CD4-positive, alpha-beta memory T cell (primary cell): ENCODE results near the gene STYXL1. TPM values are rescaled to one million over a fixed set of nuclear protein-coding genes. Genes with fewer than 3 reads are reported as not detected.

Experiments used
- CTCF ChIA-PET: fragments of 350-600 bp; sonication (Branson Sonifier 250); formaldehyde crosslinking; loops from one replicate; lab custom pipeline; 2021; ENCODE audit warnings: inconsistent platforms; ENCODE audit not compliant: partially characterized antibody; lab: Charles Lee
- POLR2A ChIA-PET: fragments of 350-600 bp; sonication (Branson Sonifier 250); formaldehyde crosslinking; loops from one replicate; lab custom pipeline; 2021; ENCODE audit not compliant: partially characterized antibody; lab: Charles Lee
- DNase-seq, 5 donors: peaks; one replicate each; pipeline versions ENCODE4 v3.0.0 to v3.0.0-alpha.2; 2020 to 2022; ENCODE audit warnings: mixed read lengths in 1 of 5
- H3K27ac ChIP-seq: one replicate; pipeline ENCODE4 v1.7.0; 2013; ENCODE audit warnings: low read depth, low read length
- H3K27me3 ChIP-seq: 2 replicates; pipeline ENCODE4 v1.7.0; 2013; ENCODE audit warnings: mild to moderate bottlenecking, low read length, moderate library complexity; ENCODE audit not compliant: insufficient read depth
- H3K36me3 ChIP-seq: 2 replicates; pipeline ENCODE4 v1.7.0; 2013; ENCODE audit warnings: mild to moderate bottlenecking, low read length, moderate library complexity; ENCODE audit not compliant: insufficient read depth
- H3K4me1 ChIP-seq: 2 replicates; pipeline ENCODE4 v1.7.0; 2013; ENCODE audit warnings: mild to moderate bottlenecking, low read length, moderate library complexity; ENCODE audit not compliant: insufficient read depth
- H3K4me3 ChIP-seq, 2 donors: one replicate each; pipeline ENCODE4 v1.7.0; 2013; ENCODE audit warnings: low read length in 2 of 2, mild to moderate bottlenecking in 1 of 2
- H3K9me3 ChIP-seq, 2 donors: one replicate each; pipeline ENCODE4 v1.7.0; 2013; ENCODE audit warnings: low read length in 2 of 2, control low read depth in 1 of 2; ENCODE audit not compliant: control insufficient read depth in 1 of 2
- H3K27ac Mint-ChIP-seq, 7 donors: one replicate each; pipeline ENCODE4 v1.8.0; 2020 to 2021; ENCODE audit warnings: mixed read lengths in 7 of 7, mild to moderate bottlenecking in 6 of 7, inconsistent platforms in 3 of 7, moderate library complexity in 3 of 7
- H3K27me3 Mint-ChIP-seq, 2 donors: one replicate each; pipeline ENCODE4 v1.8.0; 2020 to 2021; ENCODE audit warnings: mixed read lengths in 2 of 2
- H3K36me3 Mint-ChIP-seq, 2 donors: one replicate each; pipeline ENCODE4 v1.8.0; 2020 to 2021; ENCODE audit warnings: mixed read lengths in 2 of 2, inconsistent platforms in 1 of 2, mild to moderate bottlenecking in 1 of 2
- H3K4me1 Mint-ChIP-seq, 4 donors: one replicate each; pipeline ENCODE4 v1.8.0; 2020 to 2021; ENCODE audit warnings: mixed read lengths in 4 of 4, mild to moderate bottlenecking in 1 of 4
- H3K4me3 Mint-ChIP-seq, 8 donors: one replicate each; pipeline ENCODE4 v1.8.0; 2020 to 2021; ENCODE audit warnings: mixed read lengths in 8 of 8, mild to moderate bottlenecking in 7 of 8, moderate library complexity in 6 of 8, inconsistent platforms in 3 of 8
- H3K9me3 Mint-ChIP-seq, 8 donors: one replicate each; pipeline ENCODE4 v1.8.0; 2020 to 2021; ENCODE audit warnings: mixed read lengths in 8 of 8, mild to moderate bottlenecking in 5 of 8, inconsistent platforms in 3 of 8, moderate library complexity in 1 of 8
- intact Hi-C: fragments of 100-400 bp; cut with micrococcal nuclease; formaldehyde crosslinking; loops from one replicate; pipeline ENCODE4 v1.15.1; 2023
- polyA plus RNA-seq, 2 donors: library from polyadenylated mRNA; unstranded; fragments of 300-500 nt; fragmentation: Illumina TruSeq; gene quantifications; one replicate each; pipeline ENCODE4 v1.2.3, GENCODE V29; 2021
- total RNA-seq, 2 experiments: library from RNA; stranded (reverse); gene quantifications; one replicate each; pipeline ENCODE4 v1.2.3, GENCODE V29; 2021

STYXL1 gene
- total and polyA plus RNA-seq, 4 experiments from 2014 or later = 18.9 to 71.0 (median 33.7) TPM

DNA sequence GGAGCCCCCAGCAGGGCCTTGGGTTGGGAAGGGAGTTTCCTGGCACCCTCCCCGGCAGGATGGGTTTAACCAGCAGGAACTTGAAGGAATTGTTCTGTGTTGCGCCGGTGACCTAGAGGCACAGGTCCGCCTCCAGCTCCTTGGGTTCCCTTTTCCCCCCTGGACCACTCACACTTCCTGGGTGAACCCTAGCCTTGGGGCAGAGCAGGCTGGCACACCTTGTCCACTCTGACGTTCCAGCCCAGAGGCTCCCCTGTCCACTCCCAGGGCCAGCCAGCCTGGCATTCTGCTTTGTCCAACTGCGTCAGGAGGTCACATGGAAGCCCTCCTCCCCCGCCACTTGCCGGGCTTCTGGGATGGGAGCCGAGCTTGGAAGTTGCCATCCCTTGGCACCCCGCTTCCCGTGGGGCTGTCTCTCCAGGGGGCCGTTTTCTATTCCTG, 79.2 kb downstream of the STYXL1 start:
- Mint-ChIP-seq H3K4me1 (no peaks in the 10 kb centered on the region), H3K36me3 (peaks cover 7 to 18% of the 10 kb centered on the region in 2 donors), H3K4me3 (no peak overlapping the region), H3K27ac (peak overlapping the region in 1 of 7 donors; percentile 23), H3K27me3 (no peaks in the 10 kb centered on the region), H3K9me3 (no peaks in the 10 kb centered on the region)
- no peak overlapping the region for H3K4me3 ChIP-seq
- POLR2A ChIA-PET = no interaction called here
- H3K27ac ChIP-seq = no peak overlapping the region
- no peak for DNase-seq
- no peaks in the 10 kb centered on the region for H3K4me1 ChIP-seq
- intact Hi-C loops = no loop called here
- H3K9me3 ChIP-seq = no peaks in the 10 kb centered on the region
- no peaks in the 10 kb centered on the region for H3K36me3 ChIP-seq
- CTCF ChIA-PET = interaction anchor here (0.9 kb wide), 1 partner anchor 52 kb away, joined by 3 read pairs; no protein-coding TSS in a partner anchor
- H3K27me3 ChIP-seq = no peaks in the 10 kb centered on the region

DNA sequence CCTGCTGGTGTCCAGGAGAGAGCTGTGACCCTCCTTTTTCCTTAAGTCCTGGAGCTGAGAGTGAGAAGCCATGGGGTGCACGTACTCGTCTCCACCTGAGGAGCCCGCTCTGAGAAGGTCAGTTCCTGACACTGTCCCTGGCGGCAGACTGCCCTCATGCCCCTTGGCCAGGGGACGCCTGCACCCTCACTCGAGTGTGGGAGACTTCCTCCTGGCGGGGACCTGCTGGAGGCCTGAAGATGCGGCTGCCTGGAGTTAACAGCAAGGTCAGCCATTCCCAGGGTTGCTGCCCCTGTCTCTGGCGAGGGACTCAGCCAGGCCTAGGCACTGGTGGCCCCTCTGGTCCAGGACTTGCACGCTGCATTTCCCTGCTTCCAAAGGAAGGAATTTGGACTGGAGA, 79.8 kb downstream of the STYXL1 start:
- ChIA-PET POLR2A (no interaction called here), CTCF (interaction anchor here (0.9 kb wide), 1 partner anchor 52 kb away, joined by 3 read pairs; no protein-coding TSS in a partner anchor)
- intact Hi-C loops = no loop called here
- no peak overlapping the region for H3K27ac Mint-ChIP-seq
- H3K36me3 Mint-ChIP-seq = peaks cover 7 to 20% of the 10 kb centered on the region in 2 donors
- H3K4me1 ChIP-seq = no peaks in the 10 kb centered on the region
- H3K4me1 Mint-ChIP-seq = no peaks in the 10 kb centered on the region
- no peaks in the 10 kb centered on the region for H3K9me3 ChIP-seq
- H3K27ac ChIP-seq = no peak overlapping the region
- H3K27me3 ChIP-seq = no peaks in the 10 kb centered on the region
- H3K4me3 Mint-ChIP-seq = no peak overlapping the region
- DNase-seq = no peak
- H3K36me3 ChIP-seq = no peaks in the 10 kb centered on the region
- no peaks in the 10 kb centered on the region for H3K27me3 Mint-ChIP-seq
- no peaks in the 10 kb centered on the region for H3K9me3 Mint-ChIP-seq
- H3K4me3 ChIP-seq = no peak overlapping the region

DNA sequence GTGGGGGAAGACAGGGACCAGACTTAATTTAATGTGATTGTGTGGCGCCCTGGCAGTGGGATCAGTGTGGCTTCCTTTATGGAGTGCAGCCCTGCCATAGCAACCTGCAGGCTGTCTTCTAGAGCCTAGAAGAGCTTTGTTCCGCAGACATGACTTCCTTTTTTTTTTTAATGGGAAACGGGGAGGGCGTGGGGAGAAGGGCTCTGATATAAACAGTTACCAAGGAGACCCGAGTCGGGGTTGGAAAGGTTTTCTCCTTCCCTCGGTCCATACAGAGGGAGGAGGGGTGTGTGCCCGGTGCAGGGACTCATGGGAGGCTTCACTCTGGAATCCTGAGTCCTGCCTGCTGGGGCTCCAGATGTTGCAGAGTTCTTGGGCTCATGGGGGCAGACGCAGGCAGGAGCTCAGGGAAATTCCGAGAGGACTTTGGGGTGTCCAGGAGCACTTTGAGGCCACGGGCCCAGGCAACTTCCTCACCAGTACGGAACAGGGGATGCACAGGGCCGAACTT, 80.3 kb downstream of the STYXL1 start:
- no peaks in the 10 kb centered on the region for H3K4me1 ChIP-seq
- no peaks in the 10 kb centered on the region for H3K9me3 ChIP-seq
- Mint-ChIP-seq H3K9me3 (no peaks in the 10 kb centered on the region), H3K27me3 (no peaks in the 10 kb centered on the region), H3K27ac (peak overlapping the region in 1 of 7 donors; percentile 27), H3K4me1 (peaks cover 0 to 2% (median under 1%) of the 10 kb centered on the region in 4 donors), H3K4me3 (no peak overlapping the region), H3K36me3 (peaks cover 11 to 18% of the 10 kb centered on the region in 2 donors)
- intact Hi-C loops = no loop called here
- DNase-seq = no peak
- CTCF ChIA-PET = interaction anchor here (0.9 kb wide), 1 partner anchor 53 kb away, joined by 3 read pairs; no protein-coding TSS in a partner anchor
- no peak overlapping the region for H3K27ac ChIP-seq
- no peak overlapping the region for H3K4me3 ChIP-seq
- no peaks in the 10 kb centered on the region for H3K27me3 ChIP-seq
- H3K36me3 ChIP-seq = no peaks in the 10 kb centered on the region
- POLR2A ChIA-PET = no interaction called here

DNA sequence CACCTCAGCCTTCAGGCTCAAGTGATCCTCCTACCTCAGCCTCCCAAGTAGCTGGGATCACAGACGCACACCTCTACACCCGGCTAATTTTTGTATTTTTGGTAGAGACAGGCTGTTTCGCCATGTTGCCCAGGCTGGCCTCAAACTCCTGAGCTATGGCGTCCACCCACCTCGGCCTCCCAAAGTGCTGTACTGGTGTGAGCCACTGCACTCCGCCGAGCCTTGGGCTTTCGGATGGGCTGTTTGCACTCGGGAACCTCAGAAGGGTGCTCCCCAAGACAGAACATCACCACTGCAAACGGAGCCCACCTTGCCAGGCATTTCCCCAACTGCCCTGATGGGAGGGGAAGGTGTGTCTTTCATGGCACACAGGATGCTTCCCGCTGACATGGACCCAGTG, 80.7 kb downstream of the STYXL1 start:
- Histone ChIP-seq H3K4me3 (no peak overlapping the region), H3K27me3 (no peaks in the 10 kb centered on the region), H3K27ac (no peak overlapping the region), H3K4me1 (no peaks in the 10 kb centered on the region), H3K9me3 (no peaks in the 10 kb centered on the region), H3K36me3 (no peaks in the 10 kb centered on the region)
- intact Hi-C loops = no loop called here
- Mint-ChIP-seq H3K27me3 (no peaks in the 10 kb centered on the region), H3K36me3 (peaks cover 9 to 14% of the 10 kb centered on the region in 2 donors), H3K4me3 (no peak overlapping the region), H3K9me3 (no peaks in the 10 kb centered on the region), H3K4me1 (peaks cover 0 to 3% (median 2%) of the 10 kb centered on the region in 4 donors), H3K27ac (peak overlapping the region in 1 of 7 donors; percentile 27)
- CTCF ChIA-PET = no interaction called here
- POLR2A ChIA-PET = no interaction called here
- no peak for DNase-seq

DNA sequence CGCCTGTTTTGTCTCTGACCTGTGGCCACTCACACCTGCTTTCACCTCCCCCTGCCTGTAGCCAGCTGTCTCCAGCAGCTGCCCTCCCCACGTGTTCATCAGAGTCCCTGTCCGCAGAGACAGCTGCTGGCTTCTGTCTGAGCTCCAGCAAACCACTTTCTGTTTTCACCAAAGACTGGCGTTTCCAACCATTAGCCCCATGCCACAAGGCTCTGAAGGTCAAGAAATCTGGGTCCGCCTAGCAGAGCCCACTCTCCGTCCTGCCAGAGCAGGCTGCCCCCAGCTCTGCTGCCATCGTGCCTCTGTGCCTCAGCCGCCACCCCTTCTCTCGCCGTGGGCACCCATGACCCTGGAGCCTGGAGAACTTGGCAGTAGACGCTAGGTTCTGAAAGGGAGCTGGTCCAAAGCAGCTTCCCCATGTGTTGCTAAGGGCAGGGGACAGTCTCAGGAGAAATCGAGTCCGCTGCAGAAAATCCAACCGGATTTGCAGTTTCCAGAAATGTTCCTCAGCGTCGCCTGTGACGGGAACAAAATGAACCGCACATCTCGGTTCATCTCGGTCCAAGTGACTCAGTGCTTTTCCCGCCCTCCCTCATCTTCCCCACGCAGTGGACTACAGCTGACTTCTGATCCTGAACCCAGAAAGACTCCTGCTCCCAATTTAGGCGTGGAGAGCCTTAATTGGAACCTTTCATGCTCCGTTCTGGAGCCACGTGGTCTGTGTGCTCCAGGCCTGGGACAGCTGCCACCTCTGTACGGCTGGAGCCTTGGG, 81.4 kb downstream of the STYXL1 start:
- intact Hi-C loops = no loop called here
- no peak for DNase-seq
- Mint-ChIP-seq H3K27me3 (no peaks in the 10 kb centered on the region), H3K9me3 (no peaks in the 10 kb centered on the region), H3K27ac (no peak overlapping the region), H3K4me1 (peaks cover 0 to 4% (median 2%) of the 10 kb centered on the region in 4 donors), H3K4me3 (no peak overlapping the region), H3K36me3 (peaks cover 12 to 14% of the 10 kb centered on the region in 2 donors)
- Histone ChIP-seq H3K9me3 (no peaks in the 10 kb centered on the region), H3K27me3 (no peaks in the 10 kb centered on the region), H3K4me3 (no peak overlapping the region), H3K4me1 (no peaks in the 10 kb centered on the region), H3K27ac (no peak overlapping the region), H3K36me3 (no peaks in the 10 kb centered on the region)
- ChIA-PET CTCF (no interaction called here), POLR2A (no interaction called here)

DNA sequence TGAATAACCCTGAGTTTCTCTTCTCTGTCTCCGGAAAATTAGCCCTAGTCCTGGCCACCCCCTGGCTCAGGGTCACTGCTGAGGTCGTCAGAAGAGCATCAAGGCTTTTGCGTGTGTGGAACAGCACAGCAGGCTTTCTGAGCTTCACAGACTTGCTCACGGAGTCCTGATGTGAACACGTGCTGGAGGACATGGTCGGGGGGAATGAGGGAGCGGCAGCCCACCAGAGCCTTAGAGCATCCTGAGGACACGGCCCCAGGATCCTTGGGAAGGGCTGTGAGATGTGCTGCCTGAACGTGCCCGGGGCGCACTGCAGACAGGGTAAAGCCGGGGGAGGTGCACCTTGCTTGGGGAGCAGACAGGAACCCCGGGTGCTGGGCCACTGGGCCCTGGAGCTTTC, 82.2 kb downstream of the STYXL1 start:
- H3K4me1 Mint-ChIP-seq = peaks cover 0 to 4% (median 2%) of the 10 kb centered on the region in 4 donors
- H3K4me3 ChIP-seq = no peak overlapping the region
- H3K27me3 Mint-ChIP-seq = no peaks in the 10 kb centered on the region
- no peaks in the 10 kb centered on the region for H3K27me3 ChIP-seq
- no peaks in the 10 kb centered on the region for H3K4me1 ChIP-seq
- H3K9me3 Mint-ChIP-seq = no peaks in the 10 kb centered on the region
- no peaks in the 10 kb centered on the region for H3K36me3 ChIP-seq
- H3K4me3 Mint-ChIP-seq = no peak overlapping the region
- no peak overlapping the region for H3K27ac ChIP-seq
- H3K36me3 Mint-ChIP-seq = peaks cover 12 to 16% of the 10 kb centered on the region in 2 donors
- ChIA-PET POLR2A (no interaction called here), CTCF (interaction anchor here (0.9 kb wide), 1 partner anchor 11 kb away, joined by 3 read pairs; no protein-coding TSS in a partner anchor)
- H3K9me3 ChIP-seq = no peaks in the 10 kb centered on the region
- no peak for DNase-seq
- H3K27ac Mint-ChIP-seq = peak overlapping the region in 1 of 7 donors; percentile 74
- intact Hi-C loops = no loop called here

DNA sequence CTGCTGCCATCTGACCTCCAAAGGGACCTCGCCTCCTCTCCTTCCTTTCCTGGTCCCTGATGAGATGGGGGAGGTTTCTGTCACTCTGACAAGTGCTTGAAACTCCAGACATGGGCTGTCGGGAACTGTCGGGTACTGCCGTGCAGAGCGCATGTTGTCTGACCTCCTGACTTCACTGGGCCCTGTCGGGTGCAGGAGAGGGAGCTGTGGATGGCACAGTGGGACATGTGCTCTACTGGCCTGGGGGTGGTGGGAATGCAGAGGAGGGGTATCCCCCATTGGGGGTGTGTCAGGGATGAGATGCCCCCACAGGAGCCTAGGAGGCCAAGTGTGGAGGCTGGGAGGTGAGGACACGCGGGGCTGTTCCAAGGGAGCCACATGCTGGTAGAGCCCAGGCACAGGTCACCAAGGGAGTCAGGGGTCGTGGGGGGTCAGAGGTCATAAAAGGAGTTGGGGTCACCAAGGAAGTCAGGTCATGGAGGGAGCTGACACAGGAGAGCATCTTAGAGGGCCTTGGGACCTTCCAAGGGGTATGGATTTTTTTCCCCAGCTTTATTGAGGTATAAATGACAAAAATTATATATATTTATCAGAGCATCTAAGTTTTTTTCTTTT, 84.3 kb downstream of the STYXL1 start:
- no peak overlapping the region for H3K4me3 Mint-ChIP-seq
- no peaks in the 10 kb centered on the region for H3K9me3 Mint-ChIP-seq
- intact Hi-C loops = no loop called here
- POLR2A ChIA-PET = no interaction called here
- H3K27me3 Mint-ChIP-seq = no peaks in the 10 kb centered on the region
- no peaks in the 10 kb centered on the region for H3K36me3 ChIP-seq
- H3K27ac Mint-ChIP-seq = peak overlapping the region in 1 of 7 donors; percentile 23
- no peak overlapping the region for H3K4me3 ChIP-seq
- CTCF ChIA-PET = interaction anchor here (1.2 kb wide), 1 partner anchor 9 kb away, joined by 3 read pairs; no protein-coding TSS in a partner anchor
- no peak for DNase-seq
- H3K27ac ChIP-seq = no peak overlapping the region
- peaks cover 0 to 4% (median 2%) of the 10 kb centered on the region in 4 donors for H3K4me1 Mint-ChIP-seq
- H3K36me3 Mint-ChIP-seq = peaks cover 17 to 23% of the 10 kb centered on the region in 2 donors
- H3K9me3 ChIP-seq = no peaks in the 10 kb centered on the region
- H3K27me3 ChIP-seq = no peaks in the 10 kb centered on the region
- no peaks in the 10 kb centered on the region for H3K4me1 ChIP-seq
